A673 (cell line): ENCODE measurements around the gene FA2H. TPM values are rescaled to one million over a fixed set of nuclear protein-coding genes. Genes with fewer than 3 reads are reported as not detected.

ENCODE experiments used
- BruUV-seq: library from RNA; stranded (reverse); fragments of 400-500 nt; replicated peaks from 2 replicates; lab custom pipeline; 2021; lab: Mats Ljungman, UMichigan
- CTCF ChIA-PET: fragments of 300-600 bp; sonication (Branson Sonifier 250); formaldehyde crosslinking; loops from one replicate; lab custom pipeline; 2022; ENCODE audit warnings: antibody characterized with exemption; lab: Charles Lee
- POLR2A ChIA-PET: fragments of 300-600 bp; sonication (Branson Sonifier 250); formaldehyde crosslinking; loops from one replicate; lab custom pipeline; 2022; ENCODE audit warnings: antibody characterized with exemption; ENCODE audit not compliant: low non-redundant PET; lab: Charles Lee
- DNase-seq: peaks from one replicate; pipeline ENCODE4 v3.0.0-alpha.2; 2015; ENCODE audit warnings: low spot score
- H3K27ac ChIP-seq: fragments of 200-600 bp; sonication (generic); 2 replicates; pipeline ENCODE4 v1.5.1; 2016; ENCODE audit warnings: mixed run types, low read depth, mild to moderate bottlenecking, mixed read lengths, antibody characterized with exemption, low read length; ENCODE audit not compliant: poor library complexity, severe bottlenecking
- H3K27me3 ChIP-seq: fragments of 200-600 bp; sonication (generic); replicated peaks from 2 replicates; pipeline ENCODE4 v1.6.1; 2017; ENCODE audit warnings: mixed run types, low read depth, mild to moderate bottlenecking, mixed read lengths, antibody characterized with exemption, low read length; ENCODE audit not compliant: insufficient read depth, poor library complexity
- H3K36me3 ChIP-seq: fragments of 200-600 bp; sonication (generic); 2 replicates; pipeline ENCODE4 v1.6.1; 2016; ENCODE audit warnings: mixed run types, mild to moderate bottlenecking, mixed read lengths, antibody characterized with exemption, low read length; ENCODE audit not compliant: insufficient read depth, poor library complexity, severe bottlenecking
- H3K4me1 ChIP-seq: fragments of 200-600 bp; sonication (generic); 2 replicates; pipeline ENCODE4 v1.6.1; 2017; ENCODE audit warnings: mixed run types, mild to moderate bottlenecking, mixed read lengths, antibody characterized with exemption, low read length; ENCODE audit not compliant: insufficient read depth, poor library complexity, severe bottlenecking
- H3K4me3 ChIP-seq: fragments of 200-600 bp; sonication (generic); 2 replicates; pipeline ENCODE4 v1.5.1; 2016; ENCODE audit warnings: low read depth, mixed run types, mild to moderate bottlenecking, mixed read lengths, low read length; ENCODE audit not compliant: poor library complexity, severe bottlenecking
- H3K9me3 ChIP-seq: fragments of 200-600 bp; sonication (generic); 2 replicates; pipeline ENCODE4 v1.6.1; 2016; ENCODE audit warnings: mixed run types, low read depth, mild to moderate bottlenecking, mixed read lengths, antibody characterized with exemption, low read length; ENCODE audit not compliant: poor library complexity, severe bottlenecking
- CTCF ChIP-seq: fragments of 300-800, 200-600 bp; sonication (generic); conservative IDR thresholded peaks from 2 replicates; pipeline ENCODE4 v1.5.1; 2017; ENCODE audit warnings: low read depth, mild to moderate bottlenecking, antibody characterized with exemption, low read length, moderate library complexity, mixed read lengths
- EZH2 ChIP-seq: fragments of 200-600 bp; sonication (generic); IDR thresholded peaks from 2 replicates; pipeline ENCODE4 v1.6.1; 2017; ENCODE audit warnings: borderline replicate concordance, low read depth, mild to moderate bottlenecking, mixed read lengths, antibody characterized with exemption, low read length; ENCODE audit not compliant: poor library complexity, severe bottlenecking
- intact Hi-C: fragments of 100-400 bp; cut with micrococcal nuclease; formaldehyde crosslinking; loops from one replicate; pipeline ENCODE4 v1.10.0; 2022; ENCODE audit not compliant: unreplicated experiment
- total RNA-seq: library from RNA; stranded (reverse); gene quantifications from 2 replicates; pipeline ENCODE4 v1.2.3, GENCODE V29; 2021

The FA2H gene
- total RNA-seq, 1 experiment from 2014 or later, result not detected

- ChIA-PET CTCF (no interaction called here), POLR2A (no interaction called here)
- Histone ChIP-seq H3K4me1 (no peaks in the 10 kb centered on the region), H3K27ac (no peak overlapping the region), H3K4me3 (no peak overlapping the region), H3K36me3 (no peaks in the 10 kb centered on the region), H3K27me3 (no peaks in the 10 kb centered on the region), H3K9me3 (no peaks in the 10 kb centered on the region)
- TF ChIP-seq EZH2, result no peak
- no peak for TF ChIP-seq CTCF
- DNase-seq, result no peak
- intact Hi-C loops, result no loop called here
- BruUV-seq, result no TSS peak
These were observed 26.7 kb downstream of the FA2H start for GRCh38 chr16:74747716-74748615.

- Histone ChIP-seq H3K36me3 (no peaks in the 10 kb centered on the region), H3K9me3 (no peaks in the 10 kb centered on the region), H3K4me3 (no peak overlapping the region), H3K27ac (no peak overlapping the region), H3K4me1 (peaks cover 5% of the 10 kb centered on the region), H3K27me3 (no peaks in the 10 kb centered on the region)
- TF ChIP-seq EZH2 (no peak), CTCF (no peak)
- ChIA-PET CTCF (no interaction called here), POLR2A (no interaction called here)
- no peak for DNase-seq
- BruUV-seq, result no TSS peak
- intact Hi-C loops, result no loop called here
These were observed 28.7 kb downstream of the FA2H start for GRCh38 chr16:74745926-74746325.

GRCh38 chr16:74745109-74745615 lies 29.5 kb downstream of the FA2H start:
- DNase-seq, result no peak
- intact Hi-C loops, result no loop called here
- ChIA-PET POLR2A (no interaction called here), CTCF (no interaction called here)
- no TSS peak for BruUV-seq
- Histone ChIP-seq H3K9me3 (no peaks in the 10 kb centered on the region), H3K27me3 (no peaks in the 10 kb centered on the region), H3K4me1 (peaks cover 5% of the 10 kb centered on the region), H3K4me3 (no peak overlapping the region), H3K36me3 (no peaks in the 10 kb centered on the region), H3K27ac (no peak overlapping the region)
- TF ChIP-seq CTCF, result no peak
- TF ChIP-seq EZH2, result no peak
